Endothelial cell of umbilical vein (primary cell): ENCODE measurements around the gene C3. TPM values are rescaled to one million over a fixed set of nuclear protein-coding genes. Genes with fewer than 3 reads are reported as not detected.

ENCODE experiments used
- BruUV-seq: library from RNA; stranded (reverse); fragments of 400-500 nt; replicated peaks from 2 replicates; lab custom pipeline; 2021; lab: Mats Ljungman, UMichigan
- CTCF ChIA-PET: fragments of 300-600, 350-600 bp; sonication (Branson Sonifier 250); formaldehyde crosslinking; loops from one replicate; lab custom pipeline; 2021; ENCODE audit warnings: antibody characterized with exemption, inconsistent platforms; lab: Charles Lee
- POLR2A ChIA-PET: fragments of 300-600, 350-600 bp; sonication (Branson Sonifier 250); formaldehyde crosslinking; loops from one replicate; lab custom pipeline; 2021; ENCODE audit warnings: antibody characterized with exemption, inconsistent platforms; lab: Charles Lee
- DNase-seq: peaks from one replicate; pipeline ENCODE4 v3.0.0-alpha.2; 2011; ENCODE audit warnings: low read depth, low spot score
- FAIRE-seq: peaks from 2 replicates; lab custom pipeline; 2011; peaks lifted over from hg19 to GRCh38; lab: Jason Lieb, UNC
- H2AFZ ChIP-seq: 2 replicates; pipeline ENCODE4 v1.6.0; 2012; ENCODE audit warnings: low read depth, low read length, control low read depth, inconsistent platforms
- H3K27ac ChIP-seq: 2 replicates; pipeline ENCODE4 v1.5.1; 2011; ENCODE audit warnings: low read depth, mild to moderate bottlenecking, control low read depth, low read length, moderate library complexity; ENCODE audit not compliant: insufficient read depth
- H3K27me3 ChIP-seq, 2 experiments: 2 replicates each; pipeline versions ENCODE4 v1.6.0 to v1.6.1; 2011; ENCODE audit warnings: low read length in 2 of 2, mixed read lengths in 1 of 2; ENCODE audit not compliant: control insufficient read depth in 2 of 2, insufficient read depth in 2 of 2
- H3K36me3 ChIP-seq, 2 experiments: 2 replicates in 1 of 2; 3 replicates in 1 of 2; pipeline ENCODE4 v1.5.1; 2011; ENCODE audit warnings: low read length in 2 of 2, mild to moderate bottlenecking in 1 of 2, moderate library complexity in 1 of 2; ENCODE audit not compliant: control insufficient read depth in 2 of 2, insufficient read depth in 2 of 2; ENCODE audit errors: extremely low read depth in 1 of 2
- H3K4me1 ChIP-seq: 3 replicates; pipeline ENCODE4 v1.5.1; 2011; ENCODE audit warnings: mild to moderate bottlenecking, low read length; ENCODE audit not compliant: control insufficient read depth, insufficient read depth; ENCODE audit errors: extremely low read depth
- H3K4me2 ChIP-seq: 2 replicates; pipeline ENCODE4 v1.6.1; 2011; ENCODE audit warnings: low read length, control low read depth, mixed read lengths; ENCODE audit not compliant: insufficient read depth
- H3K4me3 ChIP-seq, 3 experiments: fragments of 200-600 bp in 1 of 3; sonication (generic), shearing (Covaris generic) in 1 of 3; replicated peaks in 1 of 3; 2 replicates each; pipeline ENCODE4 v1.5.1; 2011 to 2016; ENCODE audit warnings: control low read depth in 3 of 3, low read length in 3 of 3, mild to moderate bottlenecking in 2 of 3, inconsistent platforms in 1 of 3, low read depth in 1 of 3, moderate library complexity in 1 of 3; ENCODE audit not compliant: insufficient read depth in 1 of 3
- H3K79me2 ChIP-seq: 2 replicates; pipeline ENCODE4 v1.6.0; 2012; ENCODE audit warnings: low read length, inconsistent platforms; ENCODE audit not compliant: control insufficient read depth, insufficient read depth
- H3K9ac ChIP-seq: replicated peaks from 2 replicates; pipeline ENCODE3; 2011; ENCODE audit warnings: low read length, control low read depth; ENCODE audit not compliant: insufficient read depth; ENCODE audit errors: extremely low read depth
- H3K9me1 ChIP-seq: replicated peaks from 3 replicates; pipeline ENCODE4 v1.6.0; 2011; ENCODE audit warnings: mild to moderate bottlenecking, low read length; ENCODE audit not compliant: control insufficient read depth, insufficient read depth; ENCODE audit errors: extremely low read depth
- H3K9me3 ChIP-seq: replicated peaks from 2 replicates; pipeline ENCODE4 v1.5.1; 2012; ENCODE audit warnings: low read length, inconsistent platforms; ENCODE audit not compliant: control insufficient read depth, insufficient read depth
- H4K20me1 ChIP-seq: replicated peaks from 2 replicates; pipeline ENCODE3; 2011; ENCODE audit warnings: mild to moderate bottlenecking, low read length; ENCODE audit not compliant: control insufficient read depth, insufficient read depth; ENCODE audit errors: extremely low read depth
- EZH2 ChIP-seq: IDR thresholded peaks from 2 replicates; pipeline ENCODE4 v1.6.1; 2012; ENCODE audit warnings: borderline replicate concordance, low read depth, mild to moderate bottlenecking, moderate library complexity, low read length, inconsistent platforms; ENCODE audit not compliant: severe bottlenecking
- FOS ChIP-seq: IDR thresholded peaks from 2 replicates; pipeline ENCODE4 v1.6.1; 2011; ENCODE audit warnings: mild to moderate bottlenecking, low read length, moderate library complexity, borderline replicate concordance; ENCODE audit not compliant: insufficient read depth
- GATA2 ChIP-seq: IDR thresholded peaks from 2 replicates; pipeline ENCODE4 v1.7.0; 2011; ENCODE audit warnings: low read depth, mild to moderate bottlenecking, moderate library complexity, mixed read lengths, low read length; ENCODE audit not compliant: insufficient read length, insufficient read depth
- JUN ChIP-seq: IDR thresholded peaks from 2 replicates; pipeline ENCODE4 v1.6.1; 2011; ENCODE audit warnings: borderline replicate concordance, low read depth; ENCODE audit not compliant: insufficient read length, insufficient read depth
- MAX ChIP-seq: IDR thresholded peaks from 2 replicates; pipeline ENCODE4 v1.6.1; 2011; ENCODE audit not compliant: insufficient read depth, insufficient read length
- MYC ChIP-seq: IDR thresholded peaks from one replicate; pipeline ENCODE4 v1.6.1; 2011; ENCODE audit warnings: mild to moderate bottlenecking, low read depth, low read length
- POLR2A ChIP-seq: IDR thresholded peaks from 2 replicates; pipeline ENCODE4 v1.6.1; 2012; ENCODE audit warnings: low read depth, mild to moderate bottlenecking, control low read depth, low read length
- POLR2AphosphoS5 ChIP-seq: IDR thresholded peaks from 2 replicates; pipeline ENCODE4 v1.6.1; 2012; ENCODE audit warnings: low read depth, mild to moderate bottlenecking, control low read depth, low read length, moderate library complexity; ENCODE audit not compliant: insufficient read depth
- dilution Hi-C: fragments of 300-500 bp; cut with MboI; formaldehyde crosslinking; loops from one replicate; pipeline ENCODE4 v1.15.0; 2019; ENCODE audit warnings: low sequenced_read_pairs; ENCODE audit not compliant: extremely low pct_ligation_motif_present
- intact Hi-C: fragments of 100-400 bp; cut with micrococcal nuclease; formaldehyde crosslinking; loops from one replicate; pipeline ENCODE4 v1.10.0; 2022
- polyA plus RNA-seq, 4 experiments: library from polyadenylated mRNA; depleted of rRNA in 3 of 4; stranded (reverse) in 3 of 4; unstranded in 1 of 4; fragments of >200 nt; gene quantifications; 2 replicates each; pipeline versions ENCODE4 v1.2.1 to v1.2.3, GENCODE V29; 2011 to 2012; ENCODE audit warnings: missing spikeins in 1 of 4
- total RNA-seq: library from RNA; stranded (reverse); gene quantifications from 2 replicates; pipeline ENCODE4 v1.2.3, GENCODE V29; 2021
- TF ChIP-seq, protein P1 (sequence below), 2 donors: IDR thresholded peaks; 1 replicate in 1 of 2; 2 replicates in 1 of 2; pipeline ENCODE4 v1.5.1; 2011; ENCODE audit warnings: low read length in 2 of 2, mild to moderate bottlenecking in 2 of 2, moderate library complexity in 2 of 2, control low read depth in 1 of 2, inconsistent platforms in 1 of 2, low read depth in 1 of 2; ENCODE audit not compliant: insufficient read depth in 1 of 2; ENCODE audit errors: extremely low read depth in 1 of 2

The C3 gene
- total and polyA plus RNA-seq, 2 donors (not counting 3 experiments of a cell fraction or from before 2014, with no cell fraction given) = 0.23 TPM; not detected in 1

GRCh38 chr19:6706633-6706958 lies 13.9 kb downstream of the C3 start:
- Histone ChIP-seq H3K9me1 (no peaks in the 10 kb centered on the region), H3K36me3 (no peaks in the 10 kb centered on the region), H3K27ac (no peak overlapping the region), H3K4me3 (no peak overlapping the region), H3K4me1 (no peaks in the 10 kb centered on the region), H3K9ac (no peak overlapping the region), H3K27me3 (peaks cover 2 to 5% of the 10 kb centered on the region in 2 experiments), H3K9me3 (no peaks in the 10 kb centered on the region), H3K4me2 (no peak overlapping the region), H3K79me2 (no peaks in the 10 kb centered on the region), H2AFZ (no peak overlapping the region), H4K20me1 (no peaks in the 10 kb centered on the region)
- no peak for DNase-seq
- dilution Hi-C loops = no loop called here
- TF ChIP-seq POLR2A (no peak), MAX (no peak), EZH2 (no peak), MYC (no peak), GATA2 (no peak), JUN (no peak), FOS (no peak), POLR2AphosphoS5 (no peak)
- TF ChIP-seq, protein P1, sequence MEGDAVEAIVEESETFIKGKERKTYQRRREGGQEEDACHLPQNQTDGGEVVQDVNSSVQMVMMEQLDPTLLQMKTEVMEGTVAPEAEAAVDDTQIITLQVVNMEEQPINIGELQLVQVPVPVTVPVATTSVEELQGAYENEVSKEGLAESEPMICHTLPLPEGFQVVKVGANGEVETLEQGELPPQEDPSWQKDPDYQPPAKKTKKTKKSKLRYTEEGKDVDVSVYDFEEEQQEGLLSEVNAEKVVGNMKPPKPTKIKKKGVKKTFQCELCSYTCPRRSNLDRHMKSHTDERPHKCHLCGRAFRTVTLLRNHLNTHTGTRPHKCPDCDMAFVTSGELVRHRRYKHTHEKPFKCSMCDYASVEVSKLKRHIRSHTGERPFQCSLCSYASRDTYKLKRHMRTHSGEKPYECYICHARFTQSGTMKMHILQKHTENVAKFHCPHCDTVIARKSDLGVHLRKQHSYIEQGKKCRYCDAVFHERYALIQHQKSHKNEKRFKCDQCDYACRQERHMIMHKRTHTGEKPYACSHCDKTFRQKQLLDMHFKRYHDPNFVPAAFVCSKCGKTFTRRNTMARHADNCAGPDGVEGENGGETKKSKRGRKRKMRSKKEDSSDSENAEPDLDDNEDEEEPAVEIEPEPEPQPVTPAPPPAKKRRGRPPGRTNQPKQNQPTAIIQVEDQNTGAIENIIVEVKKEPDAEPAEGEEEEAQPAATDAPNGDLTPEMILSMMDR (IDR thresholded peaks at IDR 0.05; ENCODE audit: extremely low read depth in 1 of 2, insufficient read depth in 1 of 2, low read depth in 1 of 2, low read length in 2 of 2) = no peak
- intact Hi-C loops = no loop called here
- no peak for FAIRE-seq
- ChIA-PET POLR2A (no interaction called here), CTCF (no interaction called here)
- BruUV-seq = no TSS peak
